Measurements from ENCODE around the gene LAMC2. TPM values are rescaled to one million over a fixed set of nuclear protein-coding genes. Genes with fewer than 3 reads are reported as not detected.
A peak's percentile ranks its signal among the peaks of the same experiment; 100 is the strongest.

LAMC2 gene
- total RNA-seq = not detected
- polyA plus RNA-seq = not detected

DNA sequence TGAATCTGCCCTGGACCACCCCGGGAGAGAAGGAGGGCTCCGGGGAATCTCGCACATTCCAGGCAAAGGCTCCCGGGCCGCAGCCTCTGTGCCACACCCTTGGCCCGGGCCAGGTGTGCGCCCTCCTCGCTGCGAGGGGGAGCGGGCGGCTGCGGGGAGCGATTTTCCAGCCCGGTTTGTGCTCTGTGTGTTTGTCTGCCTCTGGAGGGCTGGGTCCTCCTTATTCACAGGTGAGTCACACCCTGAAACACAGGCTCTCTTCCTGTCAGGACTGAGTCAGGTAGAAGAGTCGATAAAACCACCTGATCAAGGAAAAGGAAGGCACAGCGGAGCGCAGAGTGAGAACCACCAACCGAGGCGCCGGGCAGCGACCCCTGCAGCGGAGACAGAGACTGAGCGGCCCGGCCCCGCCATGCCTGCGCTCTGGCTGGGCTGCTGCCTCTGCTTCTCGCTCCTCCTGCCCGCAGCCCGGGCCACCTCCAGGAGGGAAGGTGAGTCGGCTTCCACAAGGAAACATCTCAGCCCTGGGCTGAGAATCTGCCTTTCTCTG, at the start of gene LAMC2:
TSS of gene LAMC2 (plus strand) at position 324 of the 550 bp plus-strand sequence. CDS start at position 413, 89 bp downstream.
- DNase-seq = no peak
- H3K36me3 Mint-ChIP-seq = no peaks in the 10 kb centered on the region
- no peaks in the 10 kb centered on the region for H3K9me3 Mint-ChIP-seq
- peaks cover 9 to 17% of the 10 kb centered on the region in 2 donors for H3K27me3 Mint-ChIP-seq
- Histone ChIP-seq H3K9me3 (ENCODE audit: low read length) (no peaks in the 10 kb centered on the region), H3K4me1 (ENCODE audit: insufficient read depth, low read length) (no peaks in the 10 kb centered on the region), H3K27ac (ENCODE audit: low read depth, low read length) (no peak within 1 kb of the TSS), H3K36me3 (ENCODE audit: insufficient read depth, low read length) (no peaks in the 10 kb centered on the region), H3K27me3 (ENCODE audit: insufficient read depth, low read length, poor library complexity, severe bottlenecking) (no peaks in the 10 kb centered on the region), H3K4me3 (ENCODE audit: low read length) (no peak within 1 kb of the TSS)
- ChIA-PET POLR2A (no interaction called here), CTCF (no interaction called here)
- H3K27ac Mint-ChIP-seq = peak within 1 kb of the TSS in 1 of 8 donors; percentile 29
- no peaks in the 10 kb centered on the region for H3K4me1 Mint-ChIP-seq
- H3K4me3 Mint-ChIP-seq = no peak within 1 kb of the TSS

DNA sequence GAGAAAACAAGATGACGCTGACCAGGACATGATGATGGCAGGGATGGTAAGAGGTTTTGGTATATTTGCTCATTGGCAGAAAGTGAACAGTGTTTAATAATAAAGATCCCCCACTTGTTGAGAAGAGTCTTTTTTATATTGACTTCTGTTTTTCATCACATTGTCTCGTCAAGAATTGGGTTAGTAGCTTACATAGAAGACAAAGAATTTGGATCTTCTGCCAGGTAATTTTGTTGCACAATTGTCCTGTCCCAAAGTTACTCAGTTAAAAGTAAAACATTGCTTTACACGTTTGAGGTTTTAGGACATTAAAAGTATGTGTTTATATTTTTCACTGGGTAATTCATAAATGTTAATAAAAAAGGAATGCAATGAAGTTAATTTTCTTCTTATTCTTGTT, 48.3 kb upstream of the LAMC2 start:
- H3K4me1 Mint-ChIP-seq = no peaks in the 10 kb centered on the region

DNA sequence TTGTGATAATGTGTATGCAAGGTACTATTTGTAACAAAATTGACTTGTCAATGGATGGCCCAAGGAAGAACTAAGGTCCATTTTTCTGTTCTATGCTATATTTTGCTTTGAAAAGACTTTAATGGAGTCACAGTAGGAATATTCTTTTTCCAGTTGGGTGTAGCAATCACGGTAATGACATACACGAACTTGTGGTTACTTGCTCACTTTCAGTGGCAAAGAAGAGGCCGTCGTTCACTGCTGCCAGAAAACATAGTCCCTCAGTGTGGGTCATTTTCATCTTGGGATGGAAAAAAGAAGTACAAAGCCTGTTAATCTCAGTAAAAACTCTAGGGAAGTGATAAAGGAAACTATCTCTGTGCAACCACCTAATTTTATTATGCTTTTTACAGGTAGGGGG, 47.8 kb upstream of the LAMC2 start:
- H3K4me1 ChIP-seq (ENCODE audit: insufficient read depth, low read length) = no peaks in the 10 kb centered on the region
- no peaks in the 10 kb centered on the region for H3K27me3 ChIP-seq (ENCODE audit: insufficient read depth, low read length, poor library complexity, severe bottlenecking)
- Mint-ChIP-seq H3K27me3 (peaks cover 0 to 14% of the 10 kb centered on the region in 2 donors), H3K36me3 (no peaks in the 10 kb centered on the region), H3K27ac (no peak overlapping the region), H3K4me1 (no peaks in the 10 kb centered on the region), H3K4me3 (no peak overlapping the region), H3K9me3 (no peaks in the 10 kb centered on the region)
- CTCF ChIA-PET = no interaction called here
- no peak overlapping the region for H3K27ac ChIP-seq (ENCODE audit: low read depth, low read length)
- H3K9me3 ChIP-seq (ENCODE audit: low read length) = no peaks in the 10 kb centered on the region
- H3K4me3 ChIP-seq (ENCODE audit: low read length) = no peak overlapping the region
- H3K36me3 ChIP-seq (ENCODE audit: insufficient read depth, low read length) = no peaks in the 10 kb centered on the region
- no peak for DNase-seq
- POLR2A ChIA-PET = no interaction called here

More for the DNA sequence above, 48.3 kb upstream of the LAMC2 start:
- no peaks in the 10 kb centered on the region for H3K36me3 ChIP-seq (ENCODE audit: insufficient read depth, low read length)
- H3K4me1 ChIP-seq (ENCODE audit: insufficient read depth, low read length) = no peaks in the 10 kb centered on the region
- Mint-ChIP-seq H3K27me3 (peaks cover 0 to 14% of the 10 kb centered on the region in 2 donors), H3K27ac (no peak overlapping the region), H3K4me3 (no peak overlapping the region), H3K9me3 (no peaks in the 10 kb centered on the region), H3K36me3 (no peaks in the 10 kb centered on the region)
- no peak for DNase-seq
- no peak overlapping the region for H3K27ac ChIP-seq (ENCODE audit: low read depth, low read length)
- no peaks in the 10 kb centered on the region for H3K27me3 ChIP-seq (ENCODE audit: insufficient read depth, low read length, poor library complexity, severe bottlenecking)
- no peaks in the 10 kb centered on the region for H3K9me3 ChIP-seq (ENCODE audit: low read length)
- POLR2A ChIA-PET = no interaction called here
- no peak overlapping the region for H3K4me3 ChIP-seq (ENCODE audit: low read length)
- CTCF ChIA-PET = interaction anchor here (0.5 kb wide), 1 partner anchor 15 kb away, joined by 3 read pairs; no protein-coding TSS in a partner anchor

DNA sequence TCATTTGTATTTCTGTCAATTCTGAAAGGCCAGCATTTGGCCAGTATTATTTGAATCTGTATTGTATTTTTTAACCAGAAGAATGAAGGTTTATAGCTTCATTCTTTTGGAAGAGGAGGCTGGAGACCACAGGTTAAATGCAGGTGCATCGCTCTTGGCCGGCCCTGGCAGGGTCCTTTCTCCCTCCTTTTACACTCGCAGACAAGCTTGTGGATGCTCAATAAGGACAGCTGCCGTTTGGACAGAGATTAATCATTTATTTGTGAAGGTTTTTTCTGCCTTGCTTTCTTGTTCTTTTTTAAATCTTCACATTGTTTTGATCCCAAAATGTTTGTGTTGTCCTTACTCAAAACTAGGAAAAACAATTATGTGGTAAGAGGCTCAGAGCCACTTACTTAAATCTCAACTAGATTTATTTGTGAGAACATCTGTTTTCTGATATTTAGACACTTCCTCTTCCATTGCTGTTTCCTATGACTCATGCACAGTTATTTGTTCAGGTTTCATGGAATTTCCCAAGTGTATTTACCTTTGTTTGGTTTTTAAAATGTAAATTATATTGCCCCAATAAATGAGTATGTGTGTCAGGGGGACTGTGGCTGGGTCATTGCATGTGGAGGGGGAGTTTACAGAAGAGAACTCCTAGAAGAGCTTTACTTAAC, 46.7 kb upstream of the LAMC2 start:
- H3K27ac ChIP-seq (ENCODE audit: low read depth, low read length) = no peak overlapping the region
- Mint-ChIP-seq H3K4me3 (no peak overlapping the region), H3K9me3 (no peaks in the 10 kb centered on the region), H3K27me3 (peaks cover 2 to 15% of the 10 kb centered on the region in 2 donors), H3K36me3 (no peaks in the 10 kb centered on the region), H3K27ac (no peak overlapping the region), H3K4me1 (no peaks in the 10 kb centered on the region)
- H3K4me3 ChIP-seq (ENCODE audit: low read length) = no peak overlapping the region
- ChIA-PET CTCF (no interaction called here), POLR2A (no interaction called here)
- H3K27me3 ChIP-seq (ENCODE audit: insufficient read depth, low read length, poor library complexity, severe bottlenecking) = no peaks in the 10 kb centered on the region
- H3K4me1 ChIP-seq (ENCODE audit: insufficient read depth, low read length) = no peaks in the 10 kb centered on the region
- no peak for DNase-seq
- no peaks in the 10 kb centered on the region for H3K9me3 ChIP-seq (ENCODE audit: low read length)
- no peaks in the 10 kb centered on the region for H3K36me3 ChIP-seq (ENCODE audit: insufficient read depth, low read length)

DNA sequence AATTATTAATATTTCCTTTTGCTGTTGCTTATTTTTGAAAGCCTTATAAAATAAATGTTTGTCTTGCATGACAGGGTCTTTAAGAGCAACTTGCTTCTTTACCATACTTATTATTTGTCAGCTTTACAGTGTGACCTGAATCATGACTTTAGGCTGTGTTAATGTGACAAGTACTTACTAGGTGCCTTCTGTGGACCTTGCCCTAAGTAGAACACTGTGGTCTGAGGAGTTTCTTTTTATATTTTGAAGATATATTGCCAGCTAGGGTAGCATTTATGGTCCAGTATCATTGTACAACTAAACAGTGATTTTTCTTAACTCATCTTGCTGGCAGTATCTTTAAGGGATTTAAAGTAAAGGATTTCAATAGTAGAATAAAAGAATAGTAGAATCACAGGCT, 45.4 kb upstream of the LAMC2 start:
- POLR2A ChIA-PET = no interaction called here
- Mint-ChIP-seq H3K27me3 (peaks cover 2 to 17% of the 10 kb centered on the region in 2 donors), H3K9me3 (no peaks in the 10 kb centered on the region), H3K4me3 (no peak overlapping the region), H3K27ac (no peak overlapping the region), H3K36me3 (no peaks in the 10 kb centered on the region), H3K4me1 (no peaks in the 10 kb centered on the region)
- Histone ChIP-seq H3K4me1 (ENCODE audit: insufficient read depth, low read length) (no peaks in the 10 kb centered on the region), H3K36me3 (ENCODE audit: insufficient read depth, low read length) (no peaks in the 10 kb centered on the region), H3K9me3 (ENCODE audit: low read length) (no peaks in the 10 kb centered on the region), H3K27me3 (ENCODE audit: insufficient read depth, low read length, poor library complexity, severe bottlenecking) (no peaks in the 10 kb centered on the region), H3K4me3 (ENCODE audit: low read length) (no peak overlapping the region), H3K27ac (ENCODE audit: low read depth, low read length) (no peak overlapping the region)
- DNase-seq = no peak
- CTCF ChIA-PET = no interaction called here

DNA sequence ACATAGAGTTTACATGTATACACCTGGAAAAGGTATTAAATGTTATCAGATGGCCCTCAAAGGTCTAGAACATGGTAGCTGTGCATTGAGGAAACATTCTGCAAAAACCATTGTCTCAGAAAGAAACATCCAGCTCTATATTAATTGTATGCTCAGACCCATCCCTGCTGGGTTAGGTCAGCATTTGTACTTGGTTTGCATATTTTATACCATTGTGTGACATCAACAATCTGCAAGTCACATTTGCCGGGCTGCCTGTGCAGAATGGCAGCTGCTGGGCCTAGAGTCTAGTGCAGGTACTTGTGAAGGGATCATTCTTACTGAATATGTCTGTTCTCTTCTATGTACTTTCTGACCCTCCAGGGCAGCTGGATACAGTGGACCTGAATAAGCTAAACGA, 43.9 kb upstream of the LAMC2 start:
- Mint-ChIP-seq H3K27me3 (peaks cover 2 to 14% of the 10 kb centered on the region in 2 donors), H3K27ac (no peak overlapping the region), H3K4me3 (no peak overlapping the region)

DNA sequence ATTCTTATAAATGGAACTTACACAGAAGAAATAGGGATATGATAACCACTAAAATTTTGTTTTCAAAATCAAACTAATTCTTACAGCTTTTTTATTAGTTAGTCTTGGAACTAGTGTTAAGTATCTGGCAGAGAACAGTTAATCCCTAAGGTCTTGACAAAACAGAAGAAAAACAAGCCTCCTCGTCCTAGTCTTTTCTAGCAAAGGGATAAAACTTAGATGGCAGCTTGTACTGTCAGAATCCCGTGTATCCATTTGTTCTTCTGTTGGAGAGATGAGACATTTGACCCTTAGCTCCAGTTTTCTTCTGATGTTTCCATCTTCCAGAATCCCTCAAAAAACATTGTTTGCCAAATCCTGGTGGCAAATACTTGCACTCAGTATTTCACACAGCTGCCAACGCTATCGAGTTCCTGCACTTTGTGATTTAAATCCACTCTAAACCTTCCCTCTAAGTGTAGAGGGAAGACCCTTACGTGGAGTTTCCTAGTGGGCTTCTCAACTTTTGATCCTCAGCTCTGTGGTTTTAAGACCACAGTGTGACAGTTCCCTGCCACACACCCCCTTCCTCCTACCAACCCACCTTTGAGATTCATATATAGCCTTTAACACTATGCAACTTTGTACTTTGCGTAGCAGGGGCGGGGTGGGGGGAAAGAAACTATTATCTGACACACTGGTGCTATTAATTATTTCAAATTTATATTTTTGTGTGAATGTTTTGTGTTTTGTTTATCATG, 42.3 kb upstream of the LAMC2 start:
- no peaks in the 10 kb centered on the region for H3K36me3 Mint-ChIP-seq
- Histone ChIP-seq H3K4me3 (ENCODE audit: low read length) (no peak overlapping the region), H3K9me3 (ENCODE audit: low read length) (no peaks in the 10 kb centered on the region), H3K36me3 (ENCODE audit: insufficient read depth, low read length) (no peaks in the 10 kb centered on the region), H3K4me1 (ENCODE audit: insufficient read depth, low read length) (no peaks in the 10 kb centered on the region), H3K27me3 (ENCODE audit: insufficient read depth, low read length, poor library complexity, severe bottlenecking) (no peaks in the 10 kb centered on the region), H3K27ac (ENCODE audit: low read depth, low read length) (no peak overlapping the region)
- H3K27ac Mint-ChIP-seq = peak overlapping the region in 1 of 8 donors; percentile 51
- DNase-seq = no peak
- H3K9me3 Mint-ChIP-seq = no peaks in the 10 kb centered on the region
- POLR2A ChIA-PET = no interaction called here
- CTCF ChIA-PET = no interaction called here
- peaks cover 3% of the 10 kb centered on the region in 2 donors for H3K27me3 Mint-ChIP-seq
- H3K4me1 Mint-ChIP-seq = no peaks in the 10 kb centered on the region
- H3K4me3 Mint-ChIP-seq = no peak overlapping the region

More for the DNA sequence above, 43.9 kb upstream of the LAMC2 start:
- CTCF ChIA-PET = no interaction called here
- Histone ChIP-seq H3K27me3 (ENCODE audit: insufficient read depth, low read length, poor library complexity, severe bottlenecking) (no peaks in the 10 kb centered on the region), H3K4me1 (ENCODE audit: insufficient read depth, low read length) (no peaks in the 10 kb centered on the region), H3K36me3 (ENCODE audit: insufficient read depth, low read length) (no peaks in the 10 kb centered on the region), H3K9me3 (ENCODE audit: low read length) (no peaks in the 10 kb centered on the region), H3K4me3 (ENCODE audit: low read length) (no peak overlapping the region), H3K27ac (ENCODE audit: low read depth, low read length) (no peak overlapping the region)
- H3K4me1 Mint-ChIP-seq = no peaks in the 10 kb centered on the region
- no peak for DNase-seq
- H3K9me3 Mint-ChIP-seq = no peaks in the 10 kb centered on the region
- POLR2A ChIA-PET = no interaction called here
- H3K36me3 Mint-ChIP-seq = no peaks in the 10 kb centered on the region

DNA sequence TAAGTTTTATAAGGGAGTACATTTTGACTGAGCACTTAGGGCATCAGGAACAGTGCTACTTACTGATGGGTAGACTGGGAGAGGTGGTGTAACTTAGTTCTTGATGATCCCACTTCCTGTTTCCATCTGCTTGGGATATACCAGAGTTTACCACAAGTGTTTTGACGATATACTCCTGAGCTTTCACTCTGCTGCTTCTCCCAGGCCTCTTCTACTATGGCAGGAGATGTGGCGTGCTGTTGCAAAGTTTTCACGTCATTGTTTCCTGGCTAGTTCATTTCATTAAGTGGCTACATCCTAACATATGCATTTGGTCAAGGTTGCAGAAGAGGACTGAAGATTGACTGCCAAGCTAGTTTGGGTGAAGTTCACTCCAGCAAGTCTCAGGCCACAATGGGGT, 41.3 kb upstream of the LAMC2 start:
- Mint-ChIP-seq H3K36me3 (no peaks in the 10 kb centered on the region), H3K27ac (no peak overlapping the region), H3K9me3 (no peaks in the 10 kb centered on the region), H3K4me3 (no peak overlapping the region), H3K4me1 (no peaks in the 10 kb centered on the region), H3K27me3 (peaks cover 3 to 4% of the 10 kb centered on the region in 2 donors)
- Histone ChIP-seq H3K36me3 (ENCODE audit: insufficient read depth, low read length) (no peaks in the 10 kb centered on the region), H3K4me1 (ENCODE audit: insufficient read depth, low read length) (no peaks in the 10 kb centered on the region), H3K9me3 (ENCODE audit: low read length) (no peaks in the 10 kb centered on the region), H3K27ac (ENCODE audit: low read depth, low read length) (no peak overlapping the region), H3K27me3 (ENCODE audit: insufficient read depth, low read length, poor library complexity, severe bottlenecking) (no peaks in the 10 kb centered on the region), H3K4me3 (ENCODE audit: low read length) (no peak overlapping the region)
- CTCF ChIA-PET = no interaction called here
- POLR2A ChIA-PET = no interaction called here
- no peak for DNase-seq
